ENCODE data around the gene UBIAD1. TPM values are rescaled to one million over a fixed set of nuclear protein-coding genes. Genes with fewer than 3 reads are reported as not detected.
"Not testable (repeated sequence)": the region's sequence is repeated elsewhere in the genome, so short reads cannot be mapped to it uniquely, and the experiment has no call there.

The UBIAD1 gene
- total RNA-seq, 1 donor: 11.7 TPM

- peak within 1 kb of the TSS; percentile 90 for H3K4me3 ChIP-seq (ENCODE audit: low read depth, low read length)
- TF ChIP-seq CTCF (IDR thresholded peaks at IDR 0.05; ENCODE audit: insufficient read depth, low read length): peak; percentile 19
- peak; percentile 100 for DNase-seq (ENCODE audit: low read depth)
Measured at GRCh38 chr1:11262171-11263049, 10.6 kb upstream of the UBIAD1 start, which contains the start of gene MTOR. Gene MTOR (minus strand): TSS chr1:11262551. CDS start chr1:11259409, 3,142 bp downstream.

DNA sequence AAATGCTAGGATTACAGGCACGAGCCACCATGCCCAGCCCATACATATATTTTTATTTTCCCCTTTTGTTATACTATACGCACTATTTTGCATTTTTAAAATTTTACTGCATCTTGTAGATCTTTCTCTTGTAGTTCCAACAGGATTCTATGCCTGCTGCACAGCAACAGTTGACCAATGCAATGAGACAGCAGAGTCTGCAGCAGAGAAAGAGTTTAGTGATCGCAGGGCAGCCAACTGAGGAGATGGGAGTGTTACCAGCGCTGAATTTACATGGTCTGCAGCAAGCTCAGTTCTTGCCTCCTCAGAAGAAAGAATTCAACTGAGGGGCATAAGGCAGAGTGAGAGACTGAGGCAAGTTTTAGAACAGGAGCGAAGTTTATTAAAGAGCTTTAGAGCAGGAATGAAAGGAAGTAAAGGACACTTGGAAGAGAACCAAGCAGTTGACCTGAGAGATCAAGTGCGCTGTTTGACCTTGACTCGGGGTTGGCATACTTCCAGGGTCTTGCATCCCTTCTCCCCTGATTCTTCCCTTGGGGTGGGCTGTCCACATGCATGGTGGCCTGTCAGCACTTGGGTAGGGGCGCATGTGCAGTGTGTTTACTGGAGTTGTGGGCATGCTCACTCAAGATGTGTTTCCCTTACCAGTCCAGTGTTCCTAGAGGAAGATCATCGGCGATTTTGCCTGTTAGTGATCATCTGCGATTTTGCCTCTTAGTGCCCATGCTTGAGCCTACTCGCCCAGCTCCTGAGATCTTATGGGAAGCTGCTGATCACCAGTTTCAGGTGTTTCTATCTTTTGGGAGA lies 6.5 kb upstream of the UBIAD1 start:
- no peak for TF ChIP-seq CTCF (IDR thresholded peaks at IDR 0.05; ENCODE audit: insufficient read depth, low read length)

GRCh38 chr1:11267350-11268337 lies 5.4 kb upstream of the UBIAD1 start:
- not testable (repeated sequence) for H3K4me3 ChIP-seq (ENCODE audit: low read depth, low read length)

More for the DNA sequence above, 6.5 kb upstream of the UBIAD1 start:
- H3K4me3 ChIP-seq (ENCODE audit: low read depth, low read length): no peak overlapping the region
- no peak for DNase-seq (ENCODE audit: low read depth)

GRCh38 chr1:11272544-11272831 lies 510 bp upstream of the UBIAD1 start:
- H3K4me3 ChIP-seq (ENCODE audit: low read depth, low read length): peak overlapping the region; percentile 55
- TF ChIP-seq CTCF (IDR thresholded peaks at IDR 0.05; ENCODE audit: insufficient read depth, low read length): no peak
- DNase-seq (ENCODE audit: low read depth): no peak

More at GRCh38 chr1:11267350-11268337, 5.4 kb upstream of the UBIAD1 start:
- DNase-seq (ENCODE audit: low read depth): peak; percentile 47

DNA sequence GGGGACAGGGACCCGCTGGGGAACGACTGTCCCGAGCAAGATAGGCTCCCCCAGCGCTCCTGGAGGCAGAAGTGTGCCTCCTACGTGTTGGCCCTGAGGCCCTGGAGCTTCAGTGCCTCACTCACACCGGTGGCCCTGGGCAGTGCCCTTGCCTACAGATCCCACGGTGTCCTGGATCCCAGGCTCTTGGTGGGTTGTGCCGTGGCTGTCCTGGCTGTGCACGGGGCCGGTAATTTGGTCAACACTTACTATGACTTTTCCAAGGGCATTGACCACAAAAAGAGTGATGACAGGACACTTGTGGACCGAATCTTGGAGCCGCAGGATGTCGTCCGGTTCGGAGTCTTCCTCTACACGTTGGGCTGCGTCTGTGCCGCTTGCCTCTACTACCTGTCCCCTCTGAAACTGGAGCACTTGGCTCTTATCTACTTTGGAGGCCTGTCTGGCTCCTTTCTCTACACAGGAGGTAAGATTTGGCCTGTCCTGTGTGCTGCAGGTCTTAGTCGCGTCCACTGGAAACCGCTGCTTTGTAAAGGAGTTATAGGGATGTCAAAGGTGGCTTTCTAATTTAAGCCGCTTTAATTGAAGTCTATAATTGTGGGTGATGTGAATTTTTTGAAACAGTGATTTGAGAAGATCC lies 717 bp downstream of the UBIAD1 start:
- peak overlapping the region; percentile 90 for H3K4me3 ChIP-seq (ENCODE audit: low read depth, low read length)
- TF ChIP-seq CTCF (IDR thresholded peaks at IDR 0.05; ENCODE audit: insufficient read depth, low read length): no peak
- no peak for DNase-seq (ENCODE audit: low read depth)

DNA sequence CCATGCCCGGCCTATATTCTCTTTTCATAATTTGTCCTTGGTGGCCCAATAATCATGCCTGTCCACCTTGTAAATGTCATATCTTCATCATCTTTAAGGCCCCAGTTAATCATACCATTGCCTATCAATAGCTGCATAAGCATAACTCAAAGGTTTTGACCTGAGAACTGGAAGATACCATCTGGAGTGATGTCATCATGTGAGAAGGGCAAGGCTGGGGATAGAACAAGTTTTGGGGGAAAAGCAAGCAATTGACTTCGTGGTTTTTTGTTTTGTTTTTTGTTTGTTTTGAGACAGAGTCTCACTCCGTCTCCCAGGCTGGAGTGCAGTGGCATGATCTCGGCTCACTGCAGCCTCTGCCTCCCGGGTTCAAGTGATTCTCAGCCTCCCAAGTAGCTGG lies 6.2 kb downstream of the UBIAD1 start:
- H3K4me3 ChIP-seq (ENCODE audit: low read depth, low read length): no peak overlapping the region
- TF ChIP-seq CTCF (IDR thresholded peaks at IDR 0.05; ENCODE audit: insufficient read depth, low read length): no peak
- no peak for DNase-seq (ENCODE audit: low read depth)
